ENCODE results near the gene ARPC2. TPM values are rescaled to one million over a fixed set of nuclear protein-coding genes. Genes with fewer than 3 reads are reported as not detected.

The ARPC2 gene
- polyA plus RNA-seq, 1 donor (not counting 4 experiments of a cell fraction or from before 2014, with no cell fraction given): 1,121 TPM

- Histone ChIP-seq H3K9me1 (ENCODE audit: control insufficient read depth, extremely low read depth, insufficient read depth, low read length) (no peaks in the 10 kb centered on the region), H3K36me3 (ENCODE audit: control insufficient read depth in 2 of 2, extremely low read depth in 1 of 2, insufficient read depth in 2 of 2, low read length in 2 of 2) (peaks cover 0 to 4% of the 10 kb centered on the region in 2 experiments), H3K27ac (ENCODE audit: control insufficient read depth, insufficient read depth, low read length) (peak overlapping the region; percentile 85), H3K4me2 (ENCODE audit: control insufficient read depth, extremely low read depth, insufficient read depth, low read depth, low read length) (peak overlapping the region; percentile 86), H3K9ac (ENCODE audit: control insufficient read depth, extremely low read depth, insufficient read depth, low read length) (peak overlapping the region; percentile 65), H3K4me1 (ENCODE audit: control insufficient read depth, extremely low read depth, insufficient read depth, low read length) (peaks cover 79% of the 10 kb centered on the region), H2AFZ (ENCODE audit: control insufficient read depth, low read length) (no peak overlapping the region), H4K20me1 (ENCODE audit: control insufficient read depth, extremely low read depth, insufficient read depth, low read length) (peaks cover 3% of the 10 kb centered on the region), H3K4me3 (ENCODE audit: control insufficient read depth in 2 of 3, extremely low read depth in 1 of 3, insufficient read depth in 2 of 3, low read depth in 1 of 3, low read length in 3 of 3) (no peak overlapping the region), H3K9me3 (ENCODE audit: control insufficient read depth, low read depth, low read length) (no peaks in the 10 kb centered on the region), H3K79me2 (ENCODE audit: control insufficient read depth, insufficient read depth, low read length) (peaks cover 33% of the 10 kb centered on the region), H3K27me3 (ENCODE audit: control insufficient read depth, extremely low read depth, insufficient read depth, low read length) (no peaks in the 10 kb centered on the region)
- FAIRE-seq (peak; percentile 46), DNase-seq (ENCODE audit: low read depth, low spot score) (no peak)
- dilution Hi-C loops (cut with MboI; ENCODE audit: extremely low pct_ligation_motif_present, low sequenced_read_pairs): no loop called here
- TF ChIP-seq EZH2 (IDR thresholded peaks at IDR 0.05; ENCODE audit: low read length) (no peak), CTCF (optimal IDR thresholded peaks at IDR 0.05 in 1 of 3, IDR thresholded peaks at IDR 0.05 in 1 of 3, conservative IDR thresholded peaks at IDR 0.05 in 1 of 3; ENCODE audit: extremely low read depth in 1 of 3, insufficient read depth in 2 of 3, low read length in 3 of 3) (peak in 1 of 3 experiments; percentile 9)
These were observed 76.9 kb downstream of the ARPC2 start for GRCh38 chr2:218293715-218294429.

GRCh38 chr2:218294430-218295022 is 77.5 kb downstream of the ARPC2 start:
- dilution Hi-C loops (cut with MboI; ENCODE audit: extremely low pct_ligation_motif_present, low sequenced_read_pairs): no loop called here
- Histone ChIP-seq H3K4me2 (ENCODE audit: control insufficient read depth, extremely low read depth, insufficient read depth, low read depth, low read length) (peak overlapping the region; percentile 86), H3K9me3 (ENCODE audit: control insufficient read depth, low read depth, low read length) (no peaks in the 10 kb centered on the region), H2AFZ (ENCODE audit: control insufficient read depth, low read length) (peak overlapping the region; percentile 61), H4K20me1 (ENCODE audit: control insufficient read depth, extremely low read depth, insufficient read depth, low read length) (peaks cover 3% of the 10 kb centered on the region), H3K27ac (ENCODE audit: control insufficient read depth, insufficient read depth, low read length) (peak overlapping the region; percentile 85), H3K4me1 (ENCODE audit: control insufficient read depth, extremely low read depth, insufficient read depth, low read length) (peaks cover 78% of the 10 kb centered on the region), H3K79me2 (ENCODE audit: control insufficient read depth, insufficient read depth, low read length) (peaks cover 28% of the 10 kb centered on the region), H3K9me1 (ENCODE audit: control insufficient read depth, extremely low read depth, insufficient read depth, low read length) (no peaks in the 10 kb centered on the region), H3K4me3 (ENCODE audit: control insufficient read depth in 2 of 3, extremely low read depth in 1 of 3, insufficient read depth in 2 of 3, low read depth in 1 of 3, low read length in 3 of 3) (peak overlapping the region in 1 of 3 experiments; percentile 45), H3K36me3 (ENCODE audit: control insufficient read depth in 2 of 2, extremely low read depth in 1 of 2, insufficient read depth in 2 of 2, low read length in 2 of 2) (peaks cover 0 to 4% of the 10 kb centered on the region in 2 experiments), H3K27me3 (ENCODE audit: control insufficient read depth, extremely low read depth, insufficient read depth, low read length) (no peaks in the 10 kb centered on the region), H3K9ac (ENCODE audit: control insufficient read depth, extremely low read depth, insufficient read depth, low read length) (peak overlapping the region; percentile 65)
- DNase-seq (ENCODE audit: low read depth, low spot score) (no peak), FAIRE-seq (no peak)
- no peak for TF ChIP-seq EZH2 (IDR thresholded peaks at IDR 0.05; ENCODE audit: low read length)
- no peak for TF ChIP-seq CTCF (optimal IDR thresholded peaks at IDR 0.05 in 1 of 3, IDR thresholded peaks at IDR 0.05 in 1 of 3, conservative IDR thresholded peaks at IDR 0.05 in 1 of 3; ENCODE audit: extremely low read depth in 1 of 3, insufficient read depth in 2 of 3, low read length in 3 of 3)

Data from keratinocyte (primary cell).